HCT116 (cell line): ENCODE data around the gene PDXK. TPM values are rescaled to one million over a fixed set of nuclear protein-coding genes. Genes with fewer than 3 reads are reported as not detected.

ENCODE experiments used
- ATAC-seq: fragments of 200-7000 bp; cut with Tn5 transposase; 2 replicates; pipeline ENCODE4 v1.9.1; 2020; ENCODE audit warnings: mild to moderate bottlenecking, moderate library complexity
- BruUV-seq: library from RNA; stranded (reverse); fragments of 400-500 nt; replicated peaks from 2 replicates; lab custom pipeline; 2021; lab: Mats Ljungman, UMichigan
- CTCF ChIA-PET: fragments of 300-600 bp; sonication (Branson Sonifier 250); formaldehyde crosslinking; loops from one replicate; lab custom pipeline; 2021; ENCODE audit warnings: antibody characterized with exemption; lab: Charles Lee
- POLR2A ChIA-PET: fragments of 300-600, 350-600 bp; sonication (Branson Sonifier 250); formaldehyde crosslinking; loops from one replicate; lab custom pipeline; 2021; ENCODE audit warnings: antibody characterized with exemption; lab: Charles Lee
- RAD21 ChIA-PET, 2 experiments: fragments of 300-600 bp; sonication (Branson Sonifier 250); formaldehyde crosslinking; loops; one replicate each; lab custom pipeline; 2023; ENCODE audit warnings: low total read pairs in 2 of 2; ENCODE audit not compliant: uncharacterized antibody in 2 of 2, unreplicated experiment in 2 of 2, low non-redundant PET in 1 of 2; lab: Charles Lee
- DNase-seq: peaks from one replicate; pipeline ENCODE4 v3.0.0-alpha.2; 2010; ENCODE audit warnings: low read depth, low spot score
- H2AFZ ChIP-seq: fragments of 200-600 bp; shearing (Covaris generic), sonication (generic); 2 replicates; pipeline ENCODE4 v1.6.1; 2017; ENCODE audit warnings: low read depth, mixed run types, mixed read lengths, antibody characterized with exemption, low read length; ENCODE audit not compliant: poor library complexity, severe bottlenecking
- H3K27ac ChIP-seq: 2 replicates; pipeline ENCODE4 v1.5.1; 2012; ENCODE audit warnings: low read depth, low read length
- H3K27me3 ChIP-seq: fragments of 200-600 bp; sonication (generic); 2 replicates; pipeline ENCODE4 v1.6.1; 2016; ENCODE audit warnings: mixed run types, low read length, mixed read lengths; ENCODE audit not compliant: insufficient read depth
- H3K36me3 ChIP-seq, 2 experiments: fragments of 200-500 bp in 1 of 2; fragments of 200-600 bp in 1 of 2; sonication (Bioruptor generic) in 1 of 2; sonication (generic) in 1 of 2; 2 replicates each; pipeline versions ENCODE4 v1.5.1 to v1.6.1; 2014 to 2016; ENCODE audit warnings: low read length in 2 of 2, inconsistent platforms in 1 of 2, mixed read lengths in 1 of 2, mixed run types in 1 of 2; ENCODE audit not compliant: insufficient read depth in 2 of 2, control insufficient read depth in 1 of 2
- H3K4me1 ChIP-seq, 2 experiments: fragments of 200-600 bp in 1 of 2; sonication (generic) in 1 of 2; 2 replicates each; pipeline versions ENCODE4 v1.5.1 to v1.6.1; 2012 to 2017; ENCODE audit warnings: low read length in 2 of 2, inconsistent platforms in 1 of 2, mild to moderate bottlenecking in 1 of 2, mixed read lengths in 1 of 2, mixed run types in 1 of 2, moderate library complexity in 1 of 2; ENCODE audit not compliant: insufficient read depth in 2 of 2, control insufficient read depth in 1 of 2
- H3K4me2 ChIP-seq: fragments of 200-600 bp; sonication (generic); 2 replicates; pipeline ENCODE4 v1.6.1; 2017; ENCODE audit warnings: mixed run types, low read length, mixed read lengths
- H3K4me3 ChIP-seq, 2 experiments: fragments of 200-600 bp in 1 of 2; sonication (generic) in 1 of 2; replicated peaks in 1 of 2; 2 replicates each; pipeline ENCODE4 v1.5.1; 2011 to 2016; ENCODE audit warnings: low read length in 2 of 2, control low read depth in 1 of 2, low read depth in 1 of 2, mild to moderate bottlenecking in 1 of 2, mixed read lengths in 1 of 2, mixed run types in 1 of 2
- H3K79me2 ChIP-seq: fragments of 200-600 bp; sonication (generic); 2 replicates; pipeline ENCODE4 v1.6.1; 2017; ENCODE audit warnings: mild to moderate bottlenecking, mixed run types, low read length, moderate library complexity, mixed read lengths; ENCODE audit not compliant: insufficient read depth
- H3K9ac ChIP-seq: fragments of 200-600 bp; sonication (generic); 2 replicates; pipeline ENCODE4 v1.6.1; 2016; ENCODE audit warnings: low read length, mixed read lengths
- H3K9me2 ChIP-seq: fragments of 200-600 bp; sonication (generic), shearing (Covaris generic); 2 replicates; pipeline ENCODE4 v1.6.1; 2017; ENCODE audit warnings: mixed run types, mild to moderate bottlenecking, moderate library complexity; ENCODE audit not compliant: insufficient read depth
- H3K9me3 ChIP-seq, 2 experiments: fragments of 200-500 bp in 1 of 2; fragments of 200-600 bp in 1 of 2; sonication (Bioruptor generic) in 1 of 2; sonication (generic) in 1 of 2; 2 replicates each; pipeline ENCODE4 v1.6.1; 2014 to 2017; ENCODE audit warnings: low read length in 2 of 2, mixed read lengths in 2 of 2, inconsistent platforms in 1 of 2, low read depth in 1 of 2, mild to moderate bottlenecking in 1 of 2, mixed run types in 1 of 2, moderate library complexity in 1 of 2; ENCODE audit not compliant: control insufficient read depth in 1 of 2, insufficient read depth in 1 of 2
- H4K20me1 ChIP-seq: fragments of 200-600 bp; sonication (generic), shearing (Covaris generic); 2 replicates; pipeline ENCODE4 v1.6.1; 2017; ENCODE audit warnings: mixed run types, mild to moderate bottlenecking, moderate library complexity; ENCODE audit not compliant: insufficient read depth
- CBX3 ChIP-seq: IDR thresholded peaks from 2 replicates; pipeline ENCODE4 v1.6.1; 2012; ENCODE audit warnings: low read depth
- CTCF ChIP-seq, 3 experiments: fragments of 200-600 bp in 1 of 3; sonication (generic) in 1 of 3; IDR thresholded peaks in 2 of 3; conservative IDR thresholded peaks in 1 of 3; 2 replicates each; pipeline ENCODE4 v1.5.1; 2012 to 2017; ENCODE audit warnings: low read depth in 2 of 3, low read length in 2 of 3, antibody characterized with exemption in 1 of 3, borderline replicate concordance in 1 of 3, control low read depth in 1 of 3, mild to moderate bottlenecking in 1 of 3, mixed read lengths in 1 of 3, mixed run types in 1 of 3, moderate library complexity in 1 of 3; ENCODE audit not compliant: insufficient read depth in 1 of 3
- ELF1 ChIP-seq: IDR thresholded peaks from 2 replicates; pipeline ENCODE4 v1.6.1; 2012; ENCODE audit warnings: low read depth, borderline replicate concordance
- EZH2phosphoT487 ChIP-seq: fragments of 200-600 bp; IDR thresholded peaks from 2 replicates; pipeline ENCODE4 v1.6.1; 2018; ENCODE audit warnings: antibody characterized with exemption, borderline replicate concordance
- JUND ChIP-seq: IDR thresholded peaks from 2 replicates; pipeline ENCODE4 v1.6.1; 2012
- RAD21 ChIP-seq: IDR thresholded peaks from 2 replicates; pipeline ENCODE4 v1.6.1; 2012; ENCODE audit warnings: low read depth, mild to moderate bottlenecking
- SP1 ChIP-seq: IDR thresholded peaks from 2 replicates; pipeline ENCODE4 v1.6.1; 2012; ENCODE audit warnings: low read depth
- SRF ChIP-seq: IDR thresholded peaks from 2 replicates; pipeline ENCODE4 v1.6.1; 2012; ENCODE audit warnings: low read depth
- intact Hi-C: fragments of 100-400 bp; cut with micrococcal nuclease; formaldehyde crosslinking; loops from 2 replicates; pipeline ENCODE4 v1.10.0; 2022
- total RNA-seq: library from RNA; stranded (reverse); gene quantifications from one replicate; pipeline ENCODE4 v1.2.1, GENCODE V29; 2021; ENCODE audit not compliant: unreplicated experiment
- TF ChIP-seq, protein P1 (sequence below): IDR thresholded peaks from 2 replicates; pipeline ENCODE4 v1.6.1; 2012; ENCODE audit warnings: low read depth
- TF ChIP-seq, protein P2 (sequence below): IDR thresholded peaks from 2 replicates; pipeline ENCODE4 v1.6.1; 2012
- TF ChIP-seq, protein P3 (sequence below): IDR thresholded peaks from 2 replicates; pipeline ENCODE4 v1.6.1; 2012
- TF ChIP-seq, protein P4 (sequence below): IDR thresholded peaks from 2 replicates; pipeline ENCODE4 v1.6.1; 2011; ENCODE audit warnings: mild to moderate bottlenecking, low read length, moderate library complexity; ENCODE audit not compliant: insufficient replicate concordance; ENCODE audit errors: extremely low read depth

PDXK gene
- total RNA-seq, 1 experiment from 2014 or later: 127 TPM

DNA sequence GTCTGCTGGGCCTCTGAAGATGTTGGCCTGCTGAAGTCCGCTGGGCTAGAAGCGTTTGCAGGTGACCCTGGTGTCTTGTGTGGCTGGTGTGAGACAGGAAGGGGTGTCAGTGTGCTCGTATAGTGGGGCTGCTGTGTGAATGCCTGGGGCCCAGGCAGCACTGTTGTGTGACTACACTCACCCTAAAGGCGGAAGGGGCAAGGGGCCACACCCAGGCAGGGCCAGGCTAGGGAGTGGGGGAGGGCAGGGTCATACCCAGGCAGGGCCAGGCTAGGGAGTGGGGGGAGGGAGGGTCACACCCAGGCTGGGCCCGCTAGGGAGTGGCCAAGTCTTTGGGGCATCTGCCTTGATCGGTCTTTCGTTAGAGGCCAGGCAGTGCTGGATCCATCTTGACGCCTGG is 25.0 kb downstream of the PDXK start (continued):
- TF ChIP-seq, protein P1, sequence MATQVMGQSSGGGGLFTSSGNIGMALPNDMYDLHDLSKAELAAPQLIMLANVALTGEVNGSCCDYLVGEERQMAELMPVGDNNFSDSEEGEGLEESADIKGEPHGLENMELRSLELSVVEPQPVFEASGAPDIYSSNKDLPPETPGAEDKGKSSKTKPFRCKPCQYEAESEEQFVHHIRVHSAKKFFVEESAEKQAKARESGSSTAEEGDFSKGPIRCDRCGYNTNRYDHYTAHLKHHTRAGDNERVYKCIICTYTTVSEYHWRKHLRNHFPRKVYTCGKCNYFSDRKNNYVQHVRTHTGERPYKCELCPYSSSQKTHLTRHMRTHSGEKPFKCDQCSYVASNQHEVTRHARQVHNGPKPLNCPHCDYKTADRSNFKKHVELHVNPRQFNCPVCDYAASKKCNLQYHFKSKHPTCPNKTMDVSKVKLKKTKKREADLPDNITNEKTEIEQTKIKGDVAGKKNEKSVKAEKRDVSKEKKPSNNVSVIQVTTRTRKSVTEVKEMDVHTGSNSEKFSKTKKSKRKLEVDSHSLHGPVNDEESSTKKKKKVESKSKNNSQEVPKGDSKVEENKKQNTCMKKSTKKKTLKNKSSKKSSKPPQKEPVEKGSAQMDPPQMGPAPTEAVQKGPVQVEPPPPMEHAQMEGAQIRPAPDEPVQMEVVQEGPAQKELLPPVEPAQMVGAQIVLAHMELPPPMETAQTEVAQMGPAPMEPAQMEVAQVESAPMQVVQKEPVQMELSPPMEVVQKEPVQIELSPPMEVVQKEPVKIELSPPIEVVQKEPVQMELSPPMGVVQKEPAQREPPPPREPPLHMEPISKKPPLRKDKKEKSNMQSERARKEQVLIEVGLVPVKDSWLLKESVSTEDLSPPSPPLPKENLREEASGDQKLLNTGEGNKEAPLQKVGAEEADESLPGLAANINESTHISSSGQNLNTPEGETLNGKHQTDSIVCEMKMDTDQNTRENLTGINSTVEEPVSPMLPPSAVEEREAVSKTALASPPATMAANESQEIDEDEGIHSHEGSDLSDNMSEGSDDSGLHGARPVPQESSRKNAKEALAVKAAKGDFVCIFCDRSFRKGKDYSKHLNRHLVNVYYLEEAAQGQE: no peak
- TF ChIP-seq SP1 (no peak), EZH2phosphoT487 (no peak), RAD21 (no peak), SRF (no peak), CTCF (IDR thresholded peaks at IDR 0.05 in 2 of 3, conservative IDR thresholded peaks at IDR 0.05 in 1 of 3; ENCODE audit: borderline replicate concordance in 1 of 3, insufficient read depth in 1 of 3, low read depth in 2 of 3, low read length in 2 of 3) (no peak), CBX3 (no peak)
- TF ChIP-seq, protein P2, sequence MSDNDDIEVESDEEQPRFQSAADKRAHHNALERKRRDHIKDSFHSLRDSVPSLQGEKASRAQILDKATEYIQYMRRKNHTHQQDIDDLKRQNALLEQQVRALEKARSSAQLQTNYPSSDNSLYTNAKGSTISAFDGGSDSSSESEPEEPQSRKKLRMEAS: no peak

- Histone ChIP-seq H3K4me1 (peaks cover 0 to 28% of the 10 kb centered on the region in 2 experiments; a peak in 2 of 4 replicates), H3K4me3 (no peak overlapping the region), H3K27ac (no peak overlapping the region), H3K9ac (no peak overlapping the region), H4K20me1 (0 out of 2 replicates have a peak, but pooled peaks cover 6% of the 10 kb centered on the region), H3K27me3 (no peaks in the 10 kb centered on the region), H3K36me3 (peaks cover 19 to 25% of the 10 kb centered on the region in 2 experiments; a peak in 3 of 4 replicates), H3K4me2 (no peak overlapping the region), H3K79me2 (peaks cover 10% of the 10 kb centered on the region; the same call in 1 of the 2 replicates), H3K9me3 (no peaks in the 10 kb centered on the region), H3K9me2 (no peaks in the 10 kb centered on the region), H2AFZ (no peak overlapping the region)
- BruUV-seq: no TSS peak
- ChIA-PET CTCF (no interaction called here), POLR2A (no interaction called here), RAD21 (no interaction called here)
- DNase-seq (no peak), ATAC-seq (no peak)
- intact Hi-C loops: no loop called here
- TF ChIP-seq SP1 (no peak), JUND (no peak), ELF1 (no peak), CBX3 (no peak)
- TF ChIP-seq, protein P3, sequence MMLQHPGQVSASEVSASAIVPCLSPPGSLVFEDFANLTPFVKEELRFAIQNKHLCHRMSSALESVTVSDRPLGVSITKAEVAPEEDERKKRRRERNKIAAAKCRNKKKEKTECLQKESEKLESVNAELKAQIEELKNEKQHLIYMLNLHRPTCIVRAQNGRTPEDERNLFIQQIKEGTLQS: no peak
- TF ChIP-seq, protein P4, sequence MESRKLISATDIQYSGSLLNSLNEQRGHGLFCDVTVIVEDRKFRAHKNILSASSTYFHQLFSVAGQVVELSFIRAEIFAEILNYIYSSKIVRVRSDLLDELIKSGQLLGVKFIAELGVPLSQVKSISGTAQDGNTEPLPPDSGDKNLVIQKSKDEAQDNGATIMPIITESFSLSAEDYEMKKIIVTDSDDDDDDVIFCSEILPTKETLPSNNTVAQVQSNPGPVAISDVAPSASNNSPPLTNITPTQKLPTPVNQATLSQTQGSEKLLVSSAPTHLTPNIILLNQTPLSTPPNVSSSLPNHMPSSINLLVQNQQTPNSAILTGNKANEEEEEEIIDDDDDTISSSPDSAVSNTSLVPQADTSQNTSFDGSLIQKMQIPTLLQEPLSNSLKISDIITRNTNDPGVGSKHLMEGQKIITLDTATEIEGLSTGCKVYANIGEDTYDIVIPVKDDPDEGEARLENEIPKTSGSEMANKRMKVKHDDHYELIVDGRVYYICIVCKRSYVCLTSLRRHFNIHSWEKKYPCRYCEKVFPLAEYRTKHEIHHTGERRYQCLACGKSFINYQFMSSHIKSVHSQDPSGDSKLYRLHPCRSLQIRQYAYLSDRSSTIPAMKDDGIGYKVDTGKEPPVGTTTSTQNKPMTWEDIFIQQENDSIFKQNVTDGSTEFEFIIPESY: no peak
- TF ChIP-seq, protein P1: no peak
- TF ChIP-seq, protein P2: no peak
These were observed 25.8 kb downstream of the PDXK start for GRCh38 chr21:43744725-43745124.
